Gastroesophageal sphincter (tissue), 3 donors: ENCODE results near the gene SPON2.

ENCODE experiments used
- CTCF ChIP-seq, 4 experiments: fragments of 200-600 bp in 2 of 4; fragments of 450-650 bp in 2 of 4; sonication (generic) in 1 of 4; IDR thresholded peaks; one replicate each; pipeline ENCODE4 v1.5.1; 2017 to 2019; ENCODE audit warnings: antibody characterized with exemption in 4 of 4, mild to moderate bottlenecking in 2 of 4, moderate library complexity in 2 of 4
- POLR2A ChIP-seq, 2 donors: fragments of 450-650 bp; IDR thresholded peaks; one replicate each; pipeline ENCODE4 v1.6.1; 2017; ENCODE audit warnings: antibody characterized with exemption in 2 of 2, mild to moderate bottlenecking in 2 of 2, moderate library complexity in 1 of 2

- no peak for TF ChIP-seq CTCF (IDR thresholded peaks at IDR 0.05)
- no peak for TF ChIP-seq POLR2A (IDR thresholded peaks at IDR 0.05)
Observed at GRCh38 chr4:1172971-1173757, 781 bp upstream of the SPON2 start.
